Upper lobe of left lung (tissue), 4 donors: ENCODE measurements around the gene ARAF.

Experiments used
- CTCF ChIP-seq, 6 experiments: fragments of 450-650 bp in 4 of 6; fragments of 200-600 bp in 2 of 6; sonication (generic) in 2 of 6; IDR thresholded peaks; one replicate each; pipeline ENCODE4 v1.5.1; 2016 to 2019; ENCODE audit warnings: antibody characterized with exemption in 6 of 6
- POLR2A ChIP-seq, 4 donors: fragments of 450-650 bp; IDR thresholded peaks; one replicate each; pipeline ENCODE4 v1.5.1; 2016 to 2017; ENCODE audit warnings: antibody characterized with exemption in 4 of 4, mild to moderate bottlenecking in 2 of 4
- POLR2AphosphoS5 ChIP-seq, 2 donors: sonication (generic); formaldehyde crosslinking; IDR thresholded peaks; one replicate each; pipeline ENCODE4 v1.5.1; 2017; ENCODE audit warnings: antibody characterized with exemption in 2 of 2

GRCh38 chrX:47530049-47530448, 31.0 kb upstream of the ARAF start:
- TF ChIP-seq CTCF (IDR thresholded peaks at IDR 0.05), result no peak
- no peak for TF ChIP-seq POLR2AphosphoS5 (IDR thresholded peaks at IDR 0.05)
- no peak for TF ChIP-seq POLR2A (IDR thresholded peaks at IDR 0.05)
